GM12891 (cell line): Measurements from ENCODE around the gene SERINC5.

ENCODE experiments used
- POLR2A ChIP-seq: IDR thresholded peaks from 2 replicates; pipeline ENCODE4 v1.6.1; 2011; ENCODE audit warnings: low read depth, low read length, control low read depth
- POLR2AphosphoS5 ChIP-seq: IDR thresholded peaks from 2 replicates; pipeline ENCODE4 v1.6.1; 2011; ENCODE audit warnings: low read depth, low read length, control low read depth
- POU2F2 ChIP-seq: IDR thresholded peaks from 2 replicates; pipeline ENCODE4 v1.6.1; 2011; ENCODE audit warnings: low read depth, mild to moderate bottlenecking, control low read depth, low read length, moderate library complexity

GRCh38 chr5:80150731-80151130 lies 105.1 kb downstream of the SERINC5 start:
- TF ChIP-seq POU2F2, result no peak
- TF ChIP-seq POLR2A, result no peak
- no peak for TF ChIP-seq POLR2AphosphoS5
